Measurements from ENCODE around the gene ASTN2.

- no peak for TF ChIP-seq CTCF (IDR thresholded peaks at IDR 0.05)
- TF ChIP-seq POLR2A (IDR thresholded peaks at IDR 0.05): no peak
Measured at GRCh38 chr9:116717150-116717549, 697.7 kb downstream of the ASTN2 start.

All from right lobe of liver (tissue), 4 donors.